IMR-90 (cell line): Measurements from ENCODE around the gene UNC5B. TPM values are rescaled to one million over a fixed set of nuclear protein-coding genes. Genes with fewer than 3 reads are reported as not detected.

Experiments
- ATAC-seq: fragments of 200-7000 bp; cut with Tn5 transposase; 2 replicates; pipeline ENCODE4 v1.9.1; 2020; ENCODE audit warnings: low read depth, mild to moderate bottlenecking, moderate library complexity
- BruUV-seq: library from RNA; stranded (reverse); fragments of 400-500 nt; replicated peaks from 2 replicates; lab custom pipeline; 2021; lab: Mats Ljungman, UMichigan
- CTCF ChIA-PET: fragments of 300-600 bp; formaldehyde crosslinking; extraction: SDS; loops from one replicate; lab custom pipeline; 2021; ENCODE audit warnings: antibody characterized with exemption; lab: Yijun Ruan, JAX
- POLR2A ChIA-PET: fragments of 300-600 bp; sonication (Branson Sonifier 250); formaldehyde crosslinking; loops from one replicate; lab custom pipeline; 2022; ENCODE audit warnings: antibody characterized with exemption; ENCODE audit not compliant: unreplicated experiment; lab: Charles Lee
- DNase-seq: peaks from one replicate; pipeline ENCODE4 v3.0.0; 2013
- H2AFZ ChIP-seq: replicated peaks from 2 replicates; pipeline ENCODE3; 2013; ENCODE audit warnings: low read length, mild to moderate bottlenecking; ENCODE audit not compliant: poor library complexity
- H2AK5ac ChIP-seq: 2 replicates; pipeline ENCODE4 v1.6.1; 2013; ENCODE audit warnings: low read depth, low read length, inconsistent platforms
- H2AK9ac ChIP-seq: replicated peaks from 2 replicates; pipeline ENCODE3; 2013; ENCODE audit warnings: mild to moderate bottlenecking, low read depth, low read length, moderate library complexity; ENCODE audit not compliant: poor library complexity
- H2BK120ac ChIP-seq: 2 replicates; pipeline ENCODE4 v1.6.1; 2013; ENCODE audit warnings: low read depth, low read length, inconsistent platforms
- H2BK15ac ChIP-seq: 3 replicates; pipeline ENCODE4 v1.6.1; 2013; ENCODE audit warnings: low read depth, low read length, inconsistent platforms
- H2BK20ac ChIP-seq: 2 replicates; pipeline ENCODE4 v1.6.1; 2013; ENCODE audit warnings: low read depth, mild to moderate bottlenecking, inconsistent platforms, low read length, moderate library complexity
- H2BK5ac ChIP-seq: 2 replicates; pipeline ENCODE4 v1.6.1; 2013; ENCODE audit warnings: mild to moderate bottlenecking, low read depth, low read length, inconsistent platforms; ENCODE audit not compliant: poor library complexity, severe bottlenecking
- H3K14ac ChIP-seq: replicated peaks from 2 replicates; pipeline ENCODE4 v1.6.1; 2013; ENCODE audit warnings: low read depth, low read length, inconsistent platforms
- H3K18ac ChIP-seq: 2 replicates; pipeline ENCODE4 v1.6.1; 2013; ENCODE audit warnings: low read depth, low read length, control low read depth
- H3K23ac ChIP-seq: 2 replicates; pipeline ENCODE4 v1.6.1; 2013; ENCODE audit warnings: low read depth, low read length, inconsistent platforms
- H3K27ac ChIP-seq: 2 replicates; pipeline ENCODE4 v1.5.1; 2013; ENCODE audit warnings: mild to moderate bottlenecking, control low read depth, low read length; ENCODE audit not compliant: insufficient read depth
- H3K27me3 ChIP-seq: 2 replicates; pipeline ENCODE4 v1.6.1; 2013; ENCODE audit warnings: low read length; ENCODE audit not compliant: control insufficient read depth, insufficient read depth
- H3K36me3 ChIP-seq: 2 replicates; pipeline ENCODE4 v1.6.1; 2013; ENCODE audit warnings: low read length, mixed read lengths; ENCODE audit not compliant: control insufficient read depth, insufficient read depth
- H3K4ac ChIP-seq: 2 replicates; pipeline ENCODE4 v1.6.1; 2013; ENCODE audit warnings: low read depth, low read length, inconsistent platforms
- H3K4me1 ChIP-seq: 2 replicates; pipeline ENCODE4 v1.6.1; 2013; ENCODE audit warnings: low read length, mixed read lengths; ENCODE audit not compliant: control insufficient read depth, insufficient read depth
- H3K4me2 ChIP-seq: 2 replicates; pipeline ENCODE4 v1.6.1; 2013; ENCODE audit warnings: low read depth, mild to moderate bottlenecking, control low read depth, low read length, moderate library complexity
- H3K4me3 ChIP-seq: 2 replicates; pipeline ENCODE4 v1.5.1; 2013; ENCODE audit warnings: low read depth, mild to moderate bottlenecking, control low read depth, low read length, moderate library complexity; ENCODE audit not compliant: insufficient read depth
- H3K56ac ChIP-seq: 2 replicates; pipeline ENCODE4 v1.6.1; 2013; ENCODE audit warnings: low read length, inconsistent platforms; ENCODE audit not compliant: insufficient read depth; ENCODE audit errors: extremely low read depth
- H3K79me1 ChIP-seq, 2 experiments: 2 replicates each; pipeline ENCODE4 v1.6.1; 2013; ENCODE audit warnings: low read length in 2 of 2, inconsistent platforms in 1 of 2, low read depth in 1 of 2
- H3K9ac ChIP-seq: 2 replicates; pipeline ENCODE4 v1.6.1; 2013; ENCODE audit warnings: low read depth, low read length, control low read depth
- H3K9me1 ChIP-seq: 2 replicates; pipeline ENCODE4 v1.6.1; 2013; ENCODE audit warnings: low read length, inconsistent platforms; ENCODE audit not compliant: insufficient read depth
- H3K9me3 ChIP-seq: 2 replicates; pipeline ENCODE4 v1.6.1; 2013; ENCODE audit warnings: low read length; ENCODE audit not compliant: control insufficient read depth, insufficient read depth
- H4K20me1 ChIP-seq: 2 replicates; pipeline ENCODE4 v1.6.1; 2013; ENCODE audit warnings: low read length, inconsistent platforms; ENCODE audit not compliant: insufficient read depth
- H4K5ac ChIP-seq: 2 replicates; pipeline ENCODE4 v1.6.1; 2013; ENCODE audit warnings: mild to moderate bottlenecking, low read depth, low read length, control low read depth
- H4K8ac ChIP-seq, 2 experiments: 2 replicates each; pipeline ENCODE4 v1.6.1; 2013; ENCODE audit warnings: low read depth in 2 of 2, low read length in 2 of 2, control low read depth in 1 of 2, inconsistent platforms in 1 of 2
- H4K91ac ChIP-seq: 2 replicates; pipeline ENCODE4 v1.6.1; 2013; ENCODE audit warnings: low read depth, low read length, inconsistent platforms; ENCODE audit not compliant: insufficient read depth
- MAFK ChIP-seq: IDR thresholded peaks from 2 replicates; pipeline ENCODE4 v1.6.1; 2012; ENCODE audit warnings: low read depth, low read length, improper control_type of control experiment
- USF2 ChIP-seq: fragments of 150-350 bp; IDR thresholded peaks from 2 replicates; pipeline ENCODE4 v1.6.1; 2017; ENCODE audit warnings: mild to moderate bottlenecking, antibody characterized with exemption, low read length, low read depth
- WGBS, 2 experiments: methylation state at CpG; one replicate each; pipeline versions ENCODE4 v1.1.5 to v1.1.7; 2013; ENCODE audit warnings: missing lambda C conversion rate in 2 of 2; ENCODE audit not compliant: insufficient read length in 1 of 2; ENCODE audit errors: extremely low coverage in 2 of 2; 5-methylcytosine and 5-hydroxymethylcytosine counted together
- dilution Hi-C: fragments of 300-500 bp; cut with HindIII; formaldehyde crosslinking; loops from one replicate; pipeline ENCODE4 v1.14.3; 2018; ENCODE audit warnings: low sequenced_read_pairs; ENCODE audit not compliant: unreplicated experiment
- in situ Hi-C: fragments of 300-500 bp; cut with MboI; formaldehyde crosslinking; loops from 3 replicates; pipeline ENCODE4 v1.14.3; 2019; ENCODE audit warnings: low sequenced_read_pairs, inconsistent platforms, mixed read lengths
- intact Hi-C: fragments of 100-400 bp; cut with micrococcal nuclease; formaldehyde crosslinking; loops from 2 replicates; pipeline ENCODE4 v1.10.0; 2022
- polyA plus RNA-seq, 3 experiments: library from polyadenylated mRNA; depleted of rRNA; stranded (reverse); fragments of >200 nt; gene quantifications; 2 replicates each; pipeline ENCODE4 v1.2.3, GENCODE V29; 2012; ENCODE audit warnings: low replicate concordance in 1 of 3
- total RNA-seq: library from RNA; depleted of rRNA; stranded (reverse); fragments of >200 nt; gene quantifications from 2 replicates; pipeline ENCODE4 v1.2.3, GENCODE V29; 2012

Gene UNC5B
- total and polyA plus RNA-seq, 2 of the 4 experiments (the other 2 are of a cell fraction), result 1.6 to 4.2 TPM

- ATAC-seq (no peak), DNase-seq (no peak)
- H4K5ac ChIP-seq, result no peak overlapping the region
- dilution Hi-C loops, result no loop called here
- H3K9me1 ChIP-seq, result peaks cover 20% of the 10 kb centered on the region; the same call in 1 of the 2 replicates
- no peak overlapping the region for H4K8ac ChIP-seq
- TF ChIP-seq USF2 (no peak), MAFK (no peak)
- peaks cover 21% of the 10 kb centered on the region for H3K4me1 ChIP-seq
- no peak overlapping the region for H3K27ac ChIP-seq
- no peak overlapping the region for H2AFZ ChIP-seq
- BruUV-seq, result no TSS peak
- no peak overlapping the region for H3K23ac ChIP-seq
- no peak overlapping the region for H2BK120ac ChIP-seq
- H3K18ac ChIP-seq, result no peak overlapping the region
- 96% methylated on average over 4 of the region's 15 CpGs; no CpG with 5 or more reads in 1 of the 2 experiments for WGBS, 2 experiments
- H3K9me3 ChIP-seq, result no peaks in the 10 kb centered on the region
- H3K4ac ChIP-seq, result 0 out of 2 replicates have a peak overlapping the region, but pooled peaks have one; percentile 5
- no peak overlapping the region; the same call in 1 of the 2 replicates for H4K91ac ChIP-seq
- no peak overlapping the region; the same call in 1 of the 2 replicates for H2AK5ac ChIP-seq
- no peak overlapping the region for H2BK5ac ChIP-seq
- H2AK9ac ChIP-seq, result no peak overlapping the region
- no peak overlapping the region for H2BK20ac ChIP-seq
- intact Hi-C loops, result no loop called here
- CTCF ChIA-PET, result interaction anchor here (0.7 to 1.0 kb wide), 2 partner anchors 14 to 47 kb away, joined by 3 to 4 read pairs; no protein-coding TSS in a partner anchor
- no peaks in the 10 kb centered on the region for H3K27me3 ChIP-seq
- H4K20me1 ChIP-seq, result no peaks in the 10 kb centered on the region; the same call in 1 of the 2 replicates
- POLR2A ChIA-PET, result no interaction called here
- H3K14ac ChIP-seq, result no peak overlapping the region
- H3K4me3 ChIP-seq, result no peak overlapping the region
- H2BK15ac ChIP-seq, result no peak overlapping the region
- H3K36me3 ChIP-seq, result no peaks in the 10 kb centered on the region
- peaks cover 0 to 16% of the 10 kb centered on the region in 2 experiments; a peak in 1 of 4 replicates for H3K79me1 ChIP-seq
- no peak overlapping the region for H3K9ac ChIP-seq
- in situ Hi-C loops, result no loop called here
- no peak overlapping the region for H3K56ac ChIP-seq
- H3K4me2 ChIP-seq, result no peak overlapping the region
Measured at GRCh38 chr10:71236822-71237682, 24.7 kb downstream of the UNC5B start.
